Gastroesophageal sphincter (tissue), 4 donors: ENCODE results near the gene UBXN6. TPM values are rescaled to one million over a fixed set of nuclear protein-coding genes. Genes with fewer than 3 reads are reported as not detected.

Experiments used
- ATAC-seq: fragments of 150-250 bp; one replicate; pipeline ENCODE4 v1.9.1; 2016; ENCODE audit warnings: mild to moderate bottlenecking, moderate library complexity
- H3K27ac ChIP-seq, 4 donors: fragments of 200-600 bp; sonication (generic) in 3 of 4; 1 replicate in 3 of 4; 2 replicates in 1 of 4; pipeline ENCODE4 v1.5.1; 2016 to 2019
- H3K27me3 ChIP-seq: fragments of 200-600 bp; sonication (generic); one replicate; pipeline ENCODE4 v1.5.1; 2019
- H3K36me3 ChIP-seq, 2 donors: fragments of 200-600 bp; sonication (generic); one replicate each; pipeline ENCODE4 v1.5.1; 2019; ENCODE audit warnings: control low read depth in 1 of 2
- H3K4me1 ChIP-seq, 3 donors: fragments of 200-600 bp; sonication (generic); 1 replicate in 2 of 3; 2 replicates in 1 of 3; pipeline ENCODE4 v1.5.1; 2016 to 2019; ENCODE audit warnings: control low read depth in 2 of 3
- H3K4me3 ChIP-seq, 2 donors: fragments of 200-600 bp; sonication (generic); one replicate each; pipeline ENCODE4 v1.5.1; 2019; ENCODE audit warnings: mild to moderate bottlenecking in 1 of 2, moderate library complexity in 1 of 2
- H3K9me3 ChIP-seq, 3 donors: fragments of 200-600 bp; sonication (generic); one replicate each; pipeline ENCODE4 v1.5.1; 2017 to 2019; ENCODE audit warnings: control low read depth in 2 of 3
- CTCF ChIP-seq, 4 experiments: fragments of 200-600 bp in 2 of 4; fragments of 450-650 bp in 2 of 4; sonication (generic) in 1 of 4; IDR thresholded peaks; one replicate each; pipeline ENCODE4 v1.5.1; 2017 to 2019; ENCODE audit warnings: antibody characterized with exemption in 4 of 4, mild to moderate bottlenecking in 2 of 4, moderate library complexity in 2 of 4
- EP300 ChIP-seq: sonication (generic); formaldehyde crosslinking; IDR thresholded peaks from one replicate; pipeline ENCODE4 v1.6.1; 2017; ENCODE audit warnings: antibody characterized with exemption, mild to moderate bottlenecking
- POLR2A ChIP-seq, 2 donors: fragments of 450-650 bp; IDR thresholded peaks; one replicate each; pipeline ENCODE4 v1.6.1; 2017; ENCODE audit warnings: antibody characterized with exemption in 2 of 2, mild to moderate bottlenecking in 2 of 2, moderate library complexity in 1 of 2
- POLR2AphosphoS5 ChIP-seq: sonication (generic); formaldehyde crosslinking; IDR thresholded peaks from one replicate; pipeline ENCODE4 v1.6.1; 2017; ENCODE audit warnings: antibody characterized with exemption
- WGBS, 2 donors: methylation state at CpG; one replicate each; pipeline ENCODE4 v1.1.5; 2018; ENCODE audit warnings: low coverage in 1 of 2; 5-methylcytosine and 5-hydroxymethylcytosine counted together
- total RNA-seq, 4 donors: library from RNA; depleted of rRNA; stranded (reverse); fragments of >200 nt; gene quantifications; one replicate each; pipeline ENCODE4 v1.1.0, GENCODE V29; 2016

UBXN6 gene
- total RNA-seq, 4 donors from 2014 or later: 62.6 to 130 (median 80.6) TPM

DNA sequence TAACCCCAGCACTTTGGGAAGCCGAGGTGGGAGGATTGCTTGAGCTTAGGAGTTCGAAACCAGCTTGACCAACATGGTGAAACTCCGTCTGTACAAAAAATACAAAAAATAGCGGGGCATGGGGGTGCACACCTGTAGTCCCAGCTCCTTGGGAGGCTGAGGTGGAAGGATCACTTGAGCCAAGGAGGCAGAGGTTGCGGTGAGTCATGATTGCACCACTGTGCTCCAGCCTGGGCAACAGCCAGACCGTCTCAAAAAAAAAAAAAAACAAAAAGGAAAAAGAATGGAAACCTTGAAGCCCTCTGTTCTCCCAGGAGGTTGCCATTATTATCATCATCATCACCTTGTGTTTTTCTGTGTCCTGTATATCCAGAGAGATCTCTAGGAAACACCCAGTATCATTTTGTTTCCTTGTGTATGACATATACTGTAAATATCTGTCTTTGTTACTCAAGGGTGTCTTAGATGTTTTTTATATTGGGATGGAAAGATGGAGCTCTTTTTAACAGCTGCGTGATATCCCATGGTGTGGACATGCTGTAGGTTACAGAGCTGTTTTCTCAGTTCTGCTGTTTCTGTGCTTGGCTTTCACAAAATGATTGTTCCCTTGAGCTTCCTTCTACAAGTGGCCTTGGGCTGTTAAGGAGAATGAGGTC lies 43.3 kb downstream of the UBXN6 start:
- no peaks in the 10 kb centered on the region for H3K27me3 ChIP-seq
- ATAC-seq: no peak
- no peak overlapping the region for H3K4me3 ChIP-seq
- H3K4me1 ChIP-seq: peaks cover 0 to 19% (median 4%) of the 10 kb centered on the region in 3 donors
- peaks cover 0 to 30% of the 10 kb centered on the region in 2 donors for H3K36me3 ChIP-seq
- 81 to 93% methylated on average over 7 of the region's 7 CpGs for WGBS, 2 donors
- H3K9me3 ChIP-seq: no peaks in the 10 kb centered on the region
- TF ChIP-seq POLR2AphosphoS5 (no peak), EP300 (no peak)
- H3K27ac ChIP-seq: peak overlapping the region in 2 of 4 donors; percentile 16 to 35

DNA sequence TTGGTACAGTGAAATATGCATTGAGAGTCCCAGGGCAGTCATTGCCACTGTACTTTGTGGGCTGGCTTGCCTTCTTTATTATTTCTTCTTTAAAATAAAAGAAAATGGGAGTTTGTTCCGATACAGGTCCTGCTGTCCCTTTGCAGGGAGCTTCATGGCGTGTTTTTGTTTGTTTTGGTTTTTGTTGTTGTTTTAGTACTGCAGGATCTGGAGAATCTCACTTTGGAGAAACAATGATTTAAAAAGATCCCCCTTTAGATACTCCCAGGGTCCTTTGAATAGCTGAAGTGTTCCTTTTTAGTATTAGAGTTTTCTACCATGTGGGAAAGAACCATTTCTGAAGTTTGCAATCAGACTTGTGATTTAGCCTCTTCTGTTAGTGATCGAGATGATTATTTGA lies 44.0 kb downstream of the UBXN6 start:
- Histone ChIP-seq H3K4me3 (no peak overlapping the region), H3K27me3 (no peaks in the 10 kb centered on the region), H3K27ac (no peak overlapping the region), H3K36me3 (peaks cover 0 to 32% of the 10 kb centered on the region in 2 donors), H3K4me1 (peaks cover 0 to 19% (median 4%) of the 10 kb centered on the region in 3 donors), H3K9me3 (no peaks in the 10 kb centered on the region)
- TF ChIP-seq POLR2AphosphoS5: no peak
- no peak for TF ChIP-seq EP300
- no peak for TF ChIP-seq CTCF (IDR thresholded peaks at IDR 0.05)
- no peak for TF ChIP-seq POLR2A (IDR thresholded peaks at IDR 0.05)
- 89 to 91% methylated on average over 3 of the region's 3 CpGs for WGBS, 2 donors
- no peak for ATAC-seq

- H3K4me1 ChIP-seq: peaks cover 0 to under 1% (median 0%) of the 10 kb centered on the region in 3 donors
- no peak overlapping the region for H3K4me3 ChIP-seq
- ATAC-seq: no peak
- H3K9me3 ChIP-seq: no peaks in the 10 kb centered on the region
- 91 to 97% methylated on average over 11 to 19 of the region's 23 CpGs for WGBS, 2 donors
- H3K27ac ChIP-seq: no peak overlapping the region
- H3K36me3 ChIP-seq: peaks cover 0 to 32% of the 10 kb centered on the region in 2 donors
- TF ChIP-seq EP300: no peak
- no peak for TF ChIP-seq CTCF (IDR thresholded peaks at IDR 0.05)
- no peaks in the 10 kb centered on the region for H3K27me3 ChIP-seq
These were observed 48.3 kb downstream of the UBXN6 start for GRCh38 chr19:4409123-4409933.

- Histone ChIP-seq H3K4me1 (peaks cover 0 to 16% (median 8%) of the 10 kb centered on the region in 3 donors), H3K9me3 (no peaks in the 10 kb centered on the region), H3K36me3 (peaks cover 0 to 16% of the 10 kb centered on the region in 2 donors), H3K27ac (no peak overlapping the region), H3K4me3 (no peak overlapping the region), H3K27me3 (no peaks in the 10 kb centered on the region)
- no peak for TF ChIP-seq EP300
- no peak for TF ChIP-seq POLR2AphosphoS5
- no peak for TF ChIP-seq CTCF (IDR thresholded peaks at IDR 0.05)
- no peak for TF ChIP-seq POLR2A (IDR thresholded peaks at IDR 0.05)
- 92 to 93% methylated on average over 2 to 3 of the region's 7 CpGs for WGBS, 2 donors
- ATAC-seq: no peak
These were observed 51.0 kb downstream of the UBXN6 start for GRCh38 chr19:4406626-4407025.

DNA sequence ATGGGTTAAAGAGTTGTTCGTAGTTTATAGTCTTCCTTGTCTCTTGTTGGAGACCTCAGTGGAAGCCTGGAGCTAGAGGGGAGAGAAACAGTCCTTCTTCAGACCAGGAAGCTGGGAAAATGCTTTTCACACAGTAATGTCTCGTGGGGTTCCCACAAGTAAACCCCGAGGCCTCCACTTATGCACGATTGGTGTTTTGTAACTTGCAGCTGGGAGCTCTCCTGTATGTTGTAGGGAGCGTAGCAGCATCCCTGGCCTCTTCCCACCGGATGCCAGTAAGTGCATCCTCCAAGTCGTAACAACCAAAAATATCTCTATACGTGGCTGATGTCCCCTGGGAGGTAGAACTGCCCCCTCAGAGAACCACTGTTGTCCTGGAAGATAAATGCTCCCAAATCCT lies 51.6 kb downstream of the UBXN6 start:
- Histone ChIP-seq H3K36me3 (peaks cover 0 to 16% of the 10 kb centered on the region in 2 donors), H3K4me1 (peaks cover 0 to 23% (median 9%) of the 10 kb centered on the region in 3 donors), H3K27me3 (no peaks in the 10 kb centered on the region), H3K27ac (no peak overlapping the region), H3K4me3 (no peak overlapping the region), H3K9me3 (no peaks in the 10 kb centered on the region)
- 71 to 80% methylated on average over 2 to 8 of the region's 8 CpGs for WGBS, 2 donors
- no peak for ATAC-seq
- TF ChIP-seq POLR2AphosphoS5: no peak
- TF ChIP-seq CTCF (IDR thresholded peaks at IDR 0.05): no peak
- TF ChIP-seq POLR2A (IDR thresholded peaks at IDR 0.05): no peak
- no peak for TF ChIP-seq EP300
